Measurements from ENCODE around the gene NDRG2. TPM values are rescaled to one million over a fixed set of nuclear protein-coding genes. Genes with fewer than 3 reads are reported as not detected.

The NDRG2 gene
- total and polyA plus RNA-seq, 9 of the 15 experiments (the other 6 are each of a cell fraction or from before 2014, with no cell fraction given): 10.1 to 105 (median 41.0) TPM

DNA sequence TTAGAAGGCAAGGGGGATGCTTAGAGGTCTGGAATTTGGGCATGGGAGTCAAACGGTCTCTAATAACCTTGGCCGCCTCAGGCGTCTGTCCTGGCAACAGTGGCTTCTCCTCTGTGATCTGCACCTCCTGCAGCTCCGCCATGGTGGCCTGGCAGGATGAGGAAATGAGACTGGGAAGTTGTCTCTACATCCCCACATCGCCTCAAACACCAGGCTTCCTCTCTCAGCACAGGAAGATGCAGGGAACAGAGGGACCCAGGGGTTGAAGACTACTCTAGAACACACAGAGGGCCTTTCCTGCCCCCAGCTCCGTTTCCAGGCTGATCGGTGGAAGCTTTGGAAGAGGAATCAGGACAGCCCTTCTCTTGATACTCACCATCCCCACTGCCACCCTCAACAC, 1.7 kb downstream of the NDRG2 start:
- Histone ChIP-seq H3K79me2 (ENCODE audit: control insufficient read depth, insufficient read depth, low read length) (peaks cover 21% of the 10 kb centered on the region), H4K20me1 (replicated peaks; ENCODE audit: control insufficient read depth, insufficient read depth, low read length) (no peaks in the 10 kb centered on the region), H3K4me1 (replicated peaks in 1 of 2; ENCODE audit: control insufficient read depth in 2 of 2, insufficient read depth in 2 of 2, low read length in 2 of 2) (peaks cover 35 to 39% of the 10 kb centered on the region in 2 experiments), H2AFZ (ENCODE audit: low read depth, low read length) (no peak overlapping the region), H3K27ac (ENCODE audit: extremely low read depth, low read depth, low read length) (no peak overlapping the region; the same call in 2 of the 3 replicates), H3K9me3 (replicated peaks; ENCODE audit: control insufficient read depth, insufficient read depth, low read depth, low read length) (no peaks in the 10 kb centered on the region), H3K4me3 (no peak overlapping the region), H3K9ac (ENCODE audit: insufficient read depth in 1 of 2, low read depth in 2 of 2, low read length in 2 of 2) (peak overlapping the region in 1 of 2 experiments; percentile 58; a peak in 1 of 4 replicates), H3K9me1 (ENCODE audit: control insufficient read depth, insufficient read depth, low read length) (peaks cover 2% of the 10 kb centered on the region), H3K36me3 (ENCODE audit: control insufficient read depth, insufficient read depth, low read length) (peaks cover 25% of the 10 kb centered on the region; the same call in 1 of the 3 replicates), H3K4me2 (ENCODE audit: insufficient read depth, low read length) (no peak overlapping the region), H3K27me3 (ENCODE audit: control insufficient read depth in 2 of 2, insufficient read depth in 2 of 2, low read length in 2 of 2) (no peaks in the 10 kb centered on the region)
- 81% methylated on average over 6 of the region's 7 CpGs for WGBS (ENCODE audit: insufficient coverage, low coverage, missing lambda C conversion rate)
- POLR2A ChIA-PET: interaction anchor here (0.9 to 2.6 kb wide), 4 partner anchors 8 to 145 kb away, joined by 3 to 12 read pairs (median 4); no protein-coding TSS in a partner anchor
- no TSS peak for BruUV-seq (replicated peaks)
- CTCF ChIA-PET (ENCODE audit: low intra/inter-chr PET ratio): no interaction called here
- ATAC-seq (no peak), FAIRE-seq (no peak), DNase-seq (ENCODE audit: extremely low read depth in 1 of 4, low spot score in 3 of 4) (no peak)
- intact Hi-C loops (cut with micrococcal nuclease): no loop called here
- in situ Hi-C loops (cut with MboI): no loop called here
- TF ChIP-seq POLR3G (IDR thresholded peaks at IDR 0.05; ENCODE audit: extremely low read depth, insufficient read length, insufficient replicate concordance): no peak
- no peak for TF ChIP-seq HMG20B (CRISPR knock-in tag; IDR thresholded peaks at IDR 0.05)
- no peak for TF ChIP-seq ZFPM2 (CRISPR knock-in tag; IDR thresholded peaks at IDR 0.05)
- TF ChIP-seq LCOR (CRISPR knock-in tag; IDR thresholded peaks at IDR 0.05): no peak
- TF ChIP-seq, protein P1, sequence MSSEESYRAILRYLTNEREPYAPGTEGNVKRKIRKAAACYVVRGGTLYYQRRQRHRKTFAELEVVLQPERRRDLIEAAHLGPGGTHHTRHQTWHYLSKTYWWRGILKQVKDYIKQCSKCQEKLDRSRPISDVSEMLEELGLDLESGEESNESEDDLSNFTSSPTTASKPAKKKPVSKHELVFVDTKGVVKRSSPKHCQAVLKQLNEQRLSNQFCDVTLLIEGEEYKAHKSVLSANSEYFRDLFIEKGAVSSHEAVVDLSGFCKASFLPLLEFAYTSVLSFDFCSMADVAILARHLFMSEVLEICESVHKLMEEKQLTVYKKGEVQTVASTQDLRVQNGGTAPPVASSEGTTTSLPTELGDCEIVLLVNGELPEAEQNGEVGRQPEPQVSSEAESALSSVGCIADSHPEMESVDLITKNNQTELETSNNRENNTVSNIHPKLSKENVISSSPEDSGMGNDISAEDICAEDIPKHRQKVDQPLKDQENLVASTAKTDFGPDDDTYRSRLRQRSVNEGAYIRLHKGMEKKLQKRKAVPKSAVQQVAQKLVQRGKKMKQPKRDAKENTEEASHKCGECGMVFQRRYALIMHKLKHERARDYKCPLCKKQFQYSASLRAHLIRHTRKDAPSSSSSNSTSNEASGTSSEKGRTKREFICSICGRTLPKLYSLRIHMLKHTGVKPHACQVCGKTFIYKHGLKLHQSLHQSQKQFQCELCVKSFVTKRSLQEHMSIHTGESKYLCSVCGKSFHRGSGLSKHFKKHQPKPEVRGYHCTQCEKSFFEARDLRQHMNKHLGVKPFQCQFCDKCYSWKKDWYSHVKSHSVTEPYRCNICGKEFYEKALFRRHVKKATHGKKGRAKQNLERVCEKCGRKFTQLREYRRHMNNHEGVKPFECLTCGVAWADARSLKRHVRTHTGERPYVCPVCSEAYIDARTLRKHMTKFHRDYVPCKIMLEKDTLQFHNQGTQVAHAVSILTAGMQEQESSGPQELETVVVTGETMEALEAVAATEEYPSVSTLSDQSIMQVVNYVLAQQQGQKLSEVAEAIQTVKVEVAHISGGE (CRISPR knock-in tag; IDR thresholded peaks at IDR 0.05): no peak
- TF ChIP-seq NELFE (IDR thresholded peaks at IDR 0.05; ENCODE audit: insufficient read depth, insufficient read length): no peak
- TF ChIP-seq, protein P2, sequence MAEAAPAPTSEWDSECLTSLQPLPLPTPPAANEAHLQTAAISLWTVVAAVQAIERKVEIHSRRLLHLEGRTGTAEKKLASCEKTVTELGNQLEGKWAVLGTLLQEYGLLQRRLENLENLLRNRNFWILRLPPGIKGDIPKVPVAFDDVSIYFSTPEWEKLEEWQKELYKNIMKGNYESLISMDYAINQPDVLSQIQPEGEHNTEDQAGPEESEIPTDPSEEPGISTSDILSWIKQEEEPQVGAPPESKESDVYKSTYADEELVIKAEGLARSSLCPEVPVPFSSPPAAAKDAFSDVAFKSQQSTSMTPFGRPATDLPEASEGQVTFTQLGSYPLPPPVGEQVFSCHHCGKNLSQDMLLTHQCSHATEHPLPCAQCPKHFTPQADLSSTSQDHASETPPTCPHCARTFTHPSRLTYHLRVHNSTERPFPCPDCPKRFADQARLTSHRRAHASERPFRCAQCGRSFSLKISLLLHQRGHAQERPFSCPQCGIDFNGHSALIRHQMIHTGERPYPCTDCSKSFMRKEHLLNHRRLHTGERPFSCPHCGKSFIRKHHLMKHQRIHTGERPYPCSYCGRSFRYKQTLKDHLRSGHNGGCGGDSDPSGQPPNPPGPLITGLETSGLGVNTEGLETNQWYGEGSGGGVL (CRISPR knock-in tag; IDR thresholded peaks at IDR 0.05): no peak
- TF ChIP-seq TBL1XR1 (IDR thresholded peaks at IDR 0.05; ENCODE audit: low read length in 2 of 2): no peak
- TF ChIP-seq, protein P3, sequence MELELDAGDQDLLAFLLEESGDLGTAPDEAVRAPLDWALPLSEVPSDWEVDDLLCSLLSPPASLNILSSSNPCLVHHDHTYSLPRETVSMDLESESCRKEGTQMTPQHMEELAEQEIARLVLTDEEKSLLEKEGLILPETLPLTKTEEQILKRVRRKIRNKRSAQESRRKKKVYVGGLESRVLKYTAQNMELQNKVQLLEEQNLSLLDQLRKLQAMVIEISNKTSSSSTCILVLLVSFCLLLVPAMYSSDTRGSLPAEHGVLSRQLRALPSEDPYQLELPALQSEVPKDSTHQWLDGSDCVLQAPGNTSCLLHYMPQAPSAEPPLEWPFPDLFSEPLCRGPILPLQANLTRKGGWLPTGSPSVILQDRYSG (tag; conservative IDR thresholded peaks at IDR 0.05; ENCODE audit: low read depth): no peak
- TF ChIP-seq SIRT6 (IDR thresholded peaks at IDR 0.05; ENCODE audit: low read depth, low read length): no peak
- no peak for TF ChIP-seq MAZ (CRISPR knock-in tag; conservative IDR thresholded peaks at IDR 0.05 in 1 of 2, IDR thresholded peaks at IDR 0.05 in 1 of 2)
- no peak for TF ChIP-seq HSF4 (CRISPR knock-in tag; IDR thresholded peaks at IDR 0.05; ENCODE audit: borderline replicate concordance)
- no peak for TF ChIP-seq NCOA1 (IDR thresholded peaks at IDR 0.05; ENCODE audit: low read depth)
- TF ChIP-seq SAP30 (IDR thresholded peaks at IDR 0.05; ENCODE audit: borderline replicate concordance, insufficient read depth, low read depth, low read length, poor library complexity, severe bottlenecking): no peak
- TF ChIP-seq NR4A1 (CRISPR knock-in tag; IDR thresholded peaks at IDR 0.05): no peak
- no peak for TF ChIP-seq NR4A1 (tag; IDR thresholded peaks at IDR 0.05)
- TF ChIP-seq SLC30A9 (CRISPR knock-in tag; IDR thresholded peaks at IDR 0.05): no peak

Measured in K562 (cell line).